NT2/D1 (cell line): ENCODE results near the gene MAP2K2.

ENCODE experiments used
- YY1 ChIP-seq: IDR thresholded peaks from 2 replicates; pipeline ENCODE4 v1.6.1; 2011; ENCODE audit not compliant: insufficient read length, insufficient read depth
- ZNF274 ChIP-seq: IDR thresholded peaks from 2 replicates; pipeline ENCODE4 v1.6.1; 2011; ENCODE audit warnings: mild to moderate bottlenecking, low read depth, low read length

GRCh38 chr19:4100647-4101495 is 23.1 kb downstream of the MAP2K2 start:
- TF ChIP-seq YY1, result no peak
- no peak for TF ChIP-seq ZNF274
